PFSK-1 (cell line): ENCODE results near the gene SORBS1.

ENCODE experiments used
- FOXP2 ChIP-seq: optimal IDR thresholded peaks from 2 replicates; pipeline ENCODE3; 2011; ENCODE audit warnings: borderline replicate concordance, control low read depth, inconsistent platforms; ENCODE audit not compliant: insufficient read depth; ENCODE audit errors: extremely low read length, extremely low read depth
- POLR2AphosphoS5 ChIP-seq: IDR thresholded peaks from 2 replicates; pipeline ENCODE4 v1.6.1; 2012; ENCODE audit warnings: low read depth, mild to moderate bottlenecking, control low read depth, low read length, moderate library complexity
- SIN3A ChIP-seq: IDR thresholded peaks from 2 replicates; pipeline ENCODE4 v1.6.1; 2012; ENCODE audit warnings: mild to moderate bottlenecking, low read length, moderate library complexity, borderline replicate concordance; ENCODE audit not compliant: insufficient read depth
- TAF1 ChIP-seq: IDR thresholded peaks from 2 replicates; pipeline ENCODE4 v1.6.1; 2012; ENCODE audit warnings: low read length, control low read depth, borderline replicate concordance; ENCODE audit not compliant: insufficient read depth
- TF ChIP-seq, protein P1 (sequence below), 2 experiments: IDR thresholded peaks; 2 replicates each; pipeline versions ENCODE4 v1.6.1 to v1.8.0; 2011 to 2012; ENCODE audit warnings: low read depth in 2 of 2, low read length in 2 of 2, control low read depth in 1 of 2, inconsistent platforms in 1 of 2, mild to moderate bottlenecking in 1 of 2, moderate library complexity in 1 of 2; ENCODE audit not compliant: insufficient read depth in 1 of 2

SORBS1 gene

DNA sequence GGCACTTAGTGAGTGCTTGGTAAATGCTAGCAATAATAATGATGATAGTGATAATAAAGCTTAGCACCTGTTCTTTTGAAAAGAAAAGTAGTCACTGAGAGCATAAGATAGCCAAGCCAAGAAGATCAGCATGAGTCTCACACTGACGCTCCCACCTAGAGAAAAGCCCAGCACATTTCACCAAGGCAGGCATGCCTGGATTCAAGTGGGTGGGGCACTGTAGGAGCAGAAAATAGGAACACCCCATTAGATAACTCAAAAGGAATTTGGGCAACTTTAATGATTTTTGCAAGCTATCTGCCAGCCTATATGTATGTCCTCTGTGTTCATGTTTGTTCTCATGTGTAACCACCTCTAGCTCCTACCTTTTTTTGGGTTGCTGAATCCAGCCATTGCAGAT, 18.1 kb upstream of the SORBS1 start:
- TF ChIP-seq TAF1 (no peak), SIN3A (no peak), POLR2AphosphoS5 (no peak), FOXP2 (no peak)
- TF ChIP-seq, protein P1, sequence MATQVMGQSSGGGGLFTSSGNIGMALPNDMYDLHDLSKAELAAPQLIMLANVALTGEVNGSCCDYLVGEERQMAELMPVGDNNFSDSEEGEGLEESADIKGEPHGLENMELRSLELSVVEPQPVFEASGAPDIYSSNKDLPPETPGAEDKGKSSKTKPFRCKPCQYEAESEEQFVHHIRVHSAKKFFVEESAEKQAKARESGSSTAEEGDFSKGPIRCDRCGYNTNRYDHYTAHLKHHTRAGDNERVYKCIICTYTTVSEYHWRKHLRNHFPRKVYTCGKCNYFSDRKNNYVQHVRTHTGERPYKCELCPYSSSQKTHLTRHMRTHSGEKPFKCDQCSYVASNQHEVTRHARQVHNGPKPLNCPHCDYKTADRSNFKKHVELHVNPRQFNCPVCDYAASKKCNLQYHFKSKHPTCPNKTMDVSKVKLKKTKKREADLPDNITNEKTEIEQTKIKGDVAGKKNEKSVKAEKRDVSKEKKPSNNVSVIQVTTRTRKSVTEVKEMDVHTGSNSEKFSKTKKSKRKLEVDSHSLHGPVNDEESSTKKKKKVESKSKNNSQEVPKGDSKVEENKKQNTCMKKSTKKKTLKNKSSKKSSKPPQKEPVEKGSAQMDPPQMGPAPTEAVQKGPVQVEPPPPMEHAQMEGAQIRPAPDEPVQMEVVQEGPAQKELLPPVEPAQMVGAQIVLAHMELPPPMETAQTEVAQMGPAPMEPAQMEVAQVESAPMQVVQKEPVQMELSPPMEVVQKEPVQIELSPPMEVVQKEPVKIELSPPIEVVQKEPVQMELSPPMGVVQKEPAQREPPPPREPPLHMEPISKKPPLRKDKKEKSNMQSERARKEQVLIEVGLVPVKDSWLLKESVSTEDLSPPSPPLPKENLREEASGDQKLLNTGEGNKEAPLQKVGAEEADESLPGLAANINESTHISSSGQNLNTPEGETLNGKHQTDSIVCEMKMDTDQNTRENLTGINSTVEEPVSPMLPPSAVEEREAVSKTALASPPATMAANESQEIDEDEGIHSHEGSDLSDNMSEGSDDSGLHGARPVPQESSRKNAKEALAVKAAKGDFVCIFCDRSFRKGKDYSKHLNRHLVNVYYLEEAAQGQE (IDR thresholded peaks at IDR 0.05; ENCODE audit: insufficient read depth in 1 of 2, low read depth in 2 of 2, low read length in 2 of 2) = no peak

GRCh38 chr10:95578619-95579018, 17.4 kb upstream of the SORBS1 start:
- TF ChIP-seq POLR2AphosphoS5 (no peak), SIN3A (no peak), TAF1 (no peak)
- TF ChIP-seq, protein P1 (IDR thresholded peaks at IDR 0.05; ENCODE audit: insufficient read depth in 1 of 2, low read depth in 2 of 2, low read length in 2 of 2) = no peak

DNA sequence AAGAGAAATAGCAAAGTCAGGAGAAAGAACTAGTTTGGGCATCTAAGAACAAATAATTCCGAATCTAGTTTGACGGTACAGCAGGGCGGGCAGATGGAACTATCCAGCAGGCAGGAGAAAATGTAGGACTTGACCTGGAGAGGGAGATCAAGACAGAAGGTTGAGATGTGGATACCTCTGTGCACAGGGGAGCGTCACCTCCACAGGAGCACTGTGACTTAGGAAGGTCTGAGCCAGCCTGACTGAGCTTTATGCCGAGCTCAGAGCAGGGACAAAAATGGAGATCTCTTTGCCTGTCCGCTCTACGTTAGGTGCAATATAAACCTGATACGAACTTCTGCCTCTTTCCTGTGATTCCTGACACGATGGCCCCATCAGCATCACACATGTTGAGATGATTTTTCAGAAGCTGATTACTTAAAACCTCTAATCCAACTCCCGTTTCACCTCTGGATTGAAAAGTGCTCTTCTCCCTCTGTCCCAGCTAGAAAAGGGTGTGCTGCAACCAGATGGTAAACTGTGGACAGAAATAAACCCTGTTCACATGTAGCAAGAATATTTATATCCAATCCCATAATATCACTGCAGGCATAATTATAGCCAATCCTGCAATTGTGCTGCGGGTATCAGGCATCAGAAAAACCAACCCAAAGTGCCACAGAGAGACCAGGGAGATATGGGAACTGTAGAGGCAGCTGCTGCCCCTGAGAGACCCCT, 13.6 kb upstream of the SORBS1 start:
- TF ChIP-seq, protein P1 (IDR thresholded peaks at IDR 0.05; ENCODE audit: insufficient read depth in 1 of 2, low read depth in 2 of 2, low read length in 2 of 2) = no peak
- TF ChIP-seq FOXP2 (no peak), TAF1 (no peak), SIN3A (no peak), POLR2AphosphoS5 (no peak)

- TF ChIP-seq POLR2AphosphoS5 (no peak), SIN3A (no peak)
- TF ChIP-seq, protein P1 (IDR thresholded peaks at IDR 0.05; ENCODE audit: insufficient read depth in 1 of 2, low read depth in 2 of 2, low read length in 2 of 2) = no peak
Observed at GRCh38 chr10:95573964-95574604, 12.9 kb upstream of the SORBS1 start.

DNA sequence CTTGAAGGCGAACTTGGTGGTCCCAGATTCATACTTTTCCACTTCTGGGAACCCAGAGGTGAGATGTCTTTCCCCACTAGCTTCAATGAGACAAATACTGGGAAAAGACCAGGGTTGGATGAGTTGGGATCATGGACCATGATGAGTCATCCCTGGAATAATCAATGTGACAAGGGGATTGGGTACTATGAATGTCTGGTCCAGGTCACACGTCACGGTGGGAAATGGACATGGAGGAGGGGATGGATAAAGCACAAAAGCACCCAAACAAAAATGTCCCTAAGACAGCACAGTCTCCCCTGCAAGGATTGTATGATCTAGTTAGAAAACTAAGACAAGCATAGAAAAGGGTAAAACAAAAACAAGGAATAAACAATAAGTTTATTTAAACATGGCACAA, 12.4 kb upstream of the SORBS1 start:
- TF ChIP-seq POLR2AphosphoS5 = no peak
- TF ChIP-seq TAF1 = no peak
- TF ChIP-seq, protein P1 (IDR thresholded peaks at IDR 0.05; ENCODE audit: insufficient read depth in 1 of 2, low read depth in 2 of 2, low read length in 2 of 2) = no peak
- TF ChIP-seq SIN3A = no peak
- no peak for TF ChIP-seq FOXP2
